Uterus (tissue), 2 donors: ENCODE measurements around the gene RNF168.

ENCODE experiments used
- POLR2A ChIP-seq, 2 donors: fragments of 450-650 bp; IDR thresholded peaks; one replicate each; pipeline ENCODE4 v1.6.1; 2016; ENCODE audit warnings: antibody characterized with exemption in 2 of 2, mild to moderate bottlenecking in 1 of 2, moderate library complexity in 1 of 2
- TF ChIP-seq, protein P1 (sequence below), 4 experiments: fragments of 200-600 bp in 2 of 4; fragments of 450-650 bp in 2 of 4; sonication (generic) in 2 of 4; IDR thresholded peaks; one replicate each; pipeline ENCODE4 v1.5.1; 2016 to 2019; ENCODE audit warnings: antibody characterized with exemption in 4 of 4, mild to moderate bottlenecking in 2 of 4, moderate library complexity in 1 of 4

DNA sequence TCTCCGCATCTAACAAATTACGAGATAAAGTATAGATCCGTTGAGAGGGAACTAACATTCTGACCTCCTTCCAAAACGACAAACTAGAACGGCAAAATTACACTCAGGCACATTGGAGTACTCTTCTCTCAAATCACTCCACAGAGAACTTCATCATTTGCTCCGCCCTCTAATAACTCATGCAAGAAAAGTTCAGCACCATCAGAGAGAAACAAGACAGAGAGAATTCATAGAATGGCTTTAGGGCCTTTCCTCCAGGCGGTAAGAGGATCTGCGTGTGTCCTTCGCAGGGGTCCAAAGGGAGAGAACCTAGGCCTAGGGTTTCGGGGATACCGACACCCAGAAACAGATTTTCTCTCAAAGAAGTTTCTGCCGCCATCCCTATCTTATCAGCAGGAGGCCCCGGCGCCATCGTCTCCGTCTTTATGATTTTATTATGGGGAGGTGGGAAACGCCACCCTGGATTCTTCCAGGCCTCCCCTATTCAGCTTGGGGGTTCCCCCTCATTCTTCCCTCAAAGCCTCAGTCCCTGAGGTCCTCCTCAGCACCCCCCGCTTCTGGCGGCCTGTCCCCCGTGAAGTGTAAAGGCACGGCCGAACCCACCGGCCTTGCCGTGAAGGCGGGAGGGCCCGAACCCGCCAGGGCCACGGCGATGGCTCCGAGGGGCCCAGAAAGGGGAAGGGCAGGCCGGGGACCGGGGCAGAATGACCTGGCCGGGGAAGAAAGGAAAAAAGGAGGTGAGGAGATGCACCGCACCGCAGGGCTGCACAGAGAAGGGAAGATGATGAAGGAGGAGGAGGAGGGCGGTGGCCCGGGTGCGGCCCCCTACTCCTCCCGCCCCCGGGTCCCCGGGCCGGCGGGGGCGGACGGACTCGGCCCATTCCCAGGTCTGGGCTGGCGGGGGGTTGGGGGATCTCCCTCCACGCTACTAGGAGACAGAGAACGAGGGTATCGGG, 72.1 kb downstream of the RNF168 start:
- TF ChIP-seq, protein P1, sequence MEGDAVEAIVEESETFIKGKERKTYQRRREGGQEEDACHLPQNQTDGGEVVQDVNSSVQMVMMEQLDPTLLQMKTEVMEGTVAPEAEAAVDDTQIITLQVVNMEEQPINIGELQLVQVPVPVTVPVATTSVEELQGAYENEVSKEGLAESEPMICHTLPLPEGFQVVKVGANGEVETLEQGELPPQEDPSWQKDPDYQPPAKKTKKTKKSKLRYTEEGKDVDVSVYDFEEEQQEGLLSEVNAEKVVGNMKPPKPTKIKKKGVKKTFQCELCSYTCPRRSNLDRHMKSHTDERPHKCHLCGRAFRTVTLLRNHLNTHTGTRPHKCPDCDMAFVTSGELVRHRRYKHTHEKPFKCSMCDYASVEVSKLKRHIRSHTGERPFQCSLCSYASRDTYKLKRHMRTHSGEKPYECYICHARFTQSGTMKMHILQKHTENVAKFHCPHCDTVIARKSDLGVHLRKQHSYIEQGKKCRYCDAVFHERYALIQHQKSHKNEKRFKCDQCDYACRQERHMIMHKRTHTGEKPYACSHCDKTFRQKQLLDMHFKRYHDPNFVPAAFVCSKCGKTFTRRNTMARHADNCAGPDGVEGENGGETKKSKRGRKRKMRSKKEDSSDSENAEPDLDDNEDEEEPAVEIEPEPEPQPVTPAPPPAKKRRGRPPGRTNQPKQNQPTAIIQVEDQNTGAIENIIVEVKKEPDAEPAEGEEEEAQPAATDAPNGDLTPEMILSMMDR (IDR thresholded peaks at IDR 0.05): no peak
- peak in 1 of 2 donors; percentile 54 for TF ChIP-seq POLR2A (IDR thresholded peaks at IDR 0.05)
